H1 (cell line): ENCODE results near the gene TSTD2. TPM values are rescaled to one million over a fixed set of nuclear protein-coding genes. Genes with fewer than 3 reads are reported as not detected.

Experiments used
- CTCF ChIA-PET: fragments of 300-600 bp; sonication (Branson Sonifier 250); formaldehyde crosslinking; loops from one replicate; lab custom pipeline; 2021; ENCODE audit not compliant: partially characterized antibody; lab: Charles Lee
- POLR2A ChIA-PET: fragments of 300-600 bp; sonication (Branson Sonifier 250); formaldehyde crosslinking; loops from one replicate; lab custom pipeline; 2021; ENCODE audit warnings: inconsistent platforms; ENCODE audit not compliant: partially characterized antibody; lab: Charles Lee
- DNase-seq, 2 experiments: peaks; one replicate each; pipeline versions ENCODE4 v3.0.0 to v3.0.0-alpha.2; 2010 to 2022; ENCODE audit warnings: low spot score in 2 of 2, low read depth in 1 of 2, mixed read lengths in 1 of 2
- FAIRE-seq: peaks from 2 replicates; lab custom pipeline; 2011; peaks lifted over from hg19 to GRCh38; lab: Jason Lieb, UNC
- H2AFZ ChIP-seq: 2 replicates; pipeline ENCODE4 v1.8.1; 2012; ENCODE audit warnings: low read length, inconsistent platforms
- H2AK5ac ChIP-seq: 2 replicates; pipeline ENCODE4 v1.6.1; 2013; ENCODE audit warnings: low read depth, low read length
- H2BK120ac ChIP-seq: replicated peaks from 2 replicates; pipeline ENCODE3; 2013; ENCODE audit warnings: low read depth, low read length, inconsistent platforms
- H2BK12ac ChIP-seq: 2 replicates; pipeline ENCODE4 v1.6.1; 2013; ENCODE audit warnings: low read depth, low read length
- H2BK15ac ChIP-seq: 2 replicates; pipeline ENCODE4 v1.6.1; 2013; ENCODE audit warnings: low read length
- H2BK20ac ChIP-seq: 2 replicates; pipeline ENCODE4 v1.6.1; 2013; ENCODE audit warnings: low read length
- H2BK5ac ChIP-seq: 2 replicates; pipeline ENCODE4 v1.6.1; 2013; ENCODE audit warnings: low read depth, low read length
- H3K14ac ChIP-seq: 2 replicates; pipeline ENCODE4 v1.6.1; 2013; ENCODE audit warnings: inconsistent platforms; ENCODE audit not compliant: insufficient read length
- H3K18ac ChIP-seq: 2 replicates; pipeline ENCODE4 v1.6.1; 2013; ENCODE audit warnings: low read length; ENCODE audit errors: extremely low read depth
- H3K23ac ChIP-seq: 2 replicates; pipeline ENCODE4 v1.6.1; 2013; ENCODE audit warnings: inconsistent platforms; ENCODE audit not compliant: insufficient read length
- H3K23me2 ChIP-seq: 2 replicates; pipeline ENCODE4 v1.6.1; 2013; ENCODE audit warnings: low read depth, low read length
- H3K27ac ChIP-seq: 2 replicates; pipeline ENCODE4 v1.6.1; 2011; ENCODE audit warnings: low read depth, low read length, inconsistent platforms
- H3K27me3 ChIP-seq, 4 experiments: replicated peaks in 1 of 4; 1 replicate in 1 of 4; 2 replicates in 3 of 4; pipeline versions ENCODE4 v1.6.1 to v1.8.1; 2011 to 2013; ENCODE audit warnings: low read length in 3 of 4, mild to moderate bottlenecking in 3 of 4, inconsistent platforms in 2 of 4, mixed read lengths in 2 of 4, moderate library complexity in 1 of 4; ENCODE audit not compliant: control insufficient read depth in 3 of 4, insufficient read depth in 3 of 4; ENCODE audit errors: extremely low read depth in 1 of 4
- H3K36me3 ChIP-seq, 4 experiments: 2 replicates each; pipeline versions ENCODE4 v1.6.1 to v1.8.1; 2011 to 2013; ENCODE audit warnings: mild to moderate bottlenecking in 4 of 4, low read length in 3 of 4, moderate library complexity in 2 of 4, control low read depth in 1 of 4, inconsistent platforms in 1 of 4; ENCODE audit not compliant: insufficient read depth in 4 of 4, control insufficient read depth in 2 of 4
- H3K4ac ChIP-seq: replicated peaks from 2 replicates; pipeline ENCODE3; 2013; ENCODE audit warnings: low read length, low read depth, mixed read lengths, inconsistent platforms; ENCODE audit not compliant: insufficient read length
- H3K4me1 ChIP-seq, 4 experiments: replicated peaks in 1 of 4; 1 replicate in 1 of 4; 2 replicates in 3 of 4; pipeline versions ENCODE4 v1.6.1 to v1.8.1; 2011 to 2013; ENCODE audit warnings: low read length in 3 of 4, inconsistent platforms in 2 of 4, mixed read lengths in 1 of 4; ENCODE audit not compliant: insufficient read depth in 4 of 4, control insufficient read depth in 3 of 4
- H3K4me2 ChIP-seq, 2 experiments: 2 replicates each; pipeline versions ENCODE4 v1.6.1 to v1.8.1; 2011 to 2013; ENCODE audit warnings: low read depth in 2 of 2, low read length in 2 of 2, control low read depth in 1 of 2, inconsistent platforms in 1 of 2, mild to moderate bottlenecking in 1 of 2; ENCODE audit not compliant: insufficient read depth in 1 of 2
- H3K4me3 ChIP-seq, 4 experiments: fragments of 200-600, 300-600 bp in 1 of 4; sonication (generic), shearing (Covaris generic), sonication (Bioruptor Twin) in 1 of 4; 2 replicates each; pipeline versions ENCODE4 v1.5.1 to v1.8.1; 2011 to 2016; ENCODE audit warnings: low read length in 4 of 4, low read depth in 3 of 4, control low read depth in 2 of 4, inconsistent platforms in 2 of 4, mild to moderate bottlenecking in 2 of 4, mixed read lengths in 1 of 4, moderate library complexity in 1 of 4; ENCODE audit not compliant: insufficient read depth in 2 of 4; ENCODE audit errors: extremely low read depth in 1 of 4
- H3K56ac ChIP-seq: replicated peaks from 2 replicates; pipeline ENCODE3; 2013; ENCODE audit warnings: low read depth, mild to moderate bottlenecking, mixed read lengths, low read length, inconsistent platforms; ENCODE audit not compliant: insufficient read length
- H3K79me1 ChIP-seq: 2 replicates; pipeline ENCODE4 v1.6.1; 2013; ENCODE audit warnings: low read depth, low read length, control low read depth
- H3K79me2 ChIP-seq, 2 experiments: 2 replicates each; pipeline versions ENCODE4 v1.6.1 to v1.8.1; 2012 to 2013; ENCODE audit warnings: low read length in 2 of 2, mild to moderate bottlenecking in 2 of 2, inconsistent platforms in 1 of 2; ENCODE audit not compliant: insufficient read depth in 2 of 2, control insufficient read depth in 1 of 2
- H3K9ac ChIP-seq, 4 experiments: replicated peaks in 1 of 4; 1 replicate in 1 of 4; 2 replicates in 3 of 4; pipeline versions ENCODE4 v1.6.1 to v1.8.1; 2011 to 2013; ENCODE audit warnings: low read depth in 3 of 4, low read length in 3 of 4, control low read depth in 2 of 4, mild to moderate bottlenecking in 2 of 4, moderate library complexity in 2 of 4, inconsistent platforms in 1 of 4; ENCODE audit errors: extremely low read depth in 1 of 4
- H3K9me3 ChIP-seq, 2 experiments: 2 replicates each; pipeline versions ENCODE4 v1.6.1 to v1.8.1; 2012 to 2013; ENCODE audit warnings: mild to moderate bottlenecking in 2 of 2, moderate library complexity in 2 of 2, control low read depth in 1 of 2, inconsistent platforms in 1 of 2, low read depth in 1 of 2, low read length in 1 of 2, mixed read lengths in 1 of 2; ENCODE audit not compliant: insufficient read depth in 2 of 2
- H4K20me1 ChIP-seq, 2 experiments: replicated peaks in 1 of 2; 2 replicates each; pipeline versions ENCODE3 to v1.8.1; 2011 to 2013; ENCODE audit warnings: inconsistent platforms in 2 of 2, low read length in 2 of 2, mild to moderate bottlenecking in 1 of 2; ENCODE audit not compliant: insufficient read depth in 2 of 2, control insufficient read depth in 1 of 2
- H4K5ac ChIP-seq: 2 replicates; pipeline ENCODE4 v1.6.1; 2013; ENCODE audit warnings: low read length, low read depth, mixed read lengths, inconsistent platforms; ENCODE audit not compliant: insufficient read length
- H4K8ac ChIP-seq: 2 replicates; pipeline ENCODE4 v1.8.0; 2013; ENCODE audit warnings: mild to moderate bottlenecking, moderate library complexity, low read length, inconsistent platforms; ENCODE audit not compliant: insufficient read depth; ENCODE audit errors: extremely low read depth
- H4K91ac ChIP-seq: replicated peaks from 2 replicates; pipeline ENCODE3; 2013; ENCODE audit warnings: low read length, mixed read lengths, inconsistent platforms; ENCODE audit not compliant: insufficient read length
- CBX5 ChIP-seq: fragments of 300-800, 300-1000 bp; sonication (generic); IDR thresholded peaks from 2 replicates; pipeline ENCODE4 v1.7.1; 2016; ENCODE audit warnings: antibody characterized with exemption, low read length, low read depth
- WGBS, 2 experiments: shearing (Covaris generic) in 1 of 2; methylation state at CpG; one replicate each; pipeline versions ENCODE4 v1.1.6 to v1.1.7; 2013 to 2015; ENCODE audit warnings: low lambda C conversion rate in 2 of 2, mixed read lengths in 2 of 2, inconsistent platforms in 1 of 2, low coverage in 1 of 2, missing lambda C conversion rate in 1 of 2; ENCODE audit not compliant: insufficient replicate concordance in 2 of 2, insufficient coverage in 1 of 2, insufficient read length in 1 of 2; ENCODE audit errors: extremely low coverage in 1 of 2, missing lambda C conversion rate in 1 of 2; 5-methylcytosine and 5-hydroxymethylcytosine counted together
- polyA plus RNA-seq, 7 experiments: library from polyadenylated mRNA; depleted of rRNA in 3 of 7; stranded (reverse) in 5 of 7; unstranded in 2 of 7; fragments of >200 nt in 5 of 7; fragments of 200-250 nt in 2 of 7; gene quantifications; 1 replicate in 5 of 7; 2 replicates in 1 of 7; 4 replicates in 1 of 7; pipeline versions ENCODE4 v1.2.1 to v1.2.3, GENCODE V29; 2011 to 2013; ENCODE audit warnings: missing spikeins in 2 of 7, mixed read lengths in 2 of 7
- total RNA-seq: library from RNA; stranded (reverse); fragmentation: NEBNext Ultra II Directional; extraction: Animal tissue kit (Norgen Biotek cat#: 25700); gene quantifications from 2 replicates; pipeline ENCODE4 v1.2.1, GENCODE V29; 2021

Gene TSTD2
- total and polyA plus RNA-seq, 2 of the 8 experiments (the other 6 are each of a cell fraction or from before 2014, with no cell fraction given): 16.1 to 17.5 TPM

DNA sequence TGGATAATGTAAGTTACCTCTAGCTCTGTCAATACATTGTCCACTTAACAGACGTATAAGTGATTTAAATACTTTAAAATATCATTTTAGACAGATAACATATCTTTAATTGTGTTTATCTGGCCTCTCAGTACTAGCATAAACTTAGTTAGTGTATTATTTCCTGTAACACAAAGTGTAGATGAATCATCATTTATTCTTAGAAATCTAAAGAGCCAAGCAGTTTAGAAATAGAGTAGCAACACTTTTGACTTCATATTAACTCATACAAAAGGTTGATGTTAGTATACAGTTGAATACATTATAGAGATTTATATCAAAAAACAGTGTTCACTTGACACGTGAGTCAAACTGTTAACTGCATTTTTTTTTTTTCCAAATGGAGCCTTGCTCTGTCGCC is 18.5 kb upstream of the TSTD2 start:
- Histone ChIP-seq H2BK120ac (no peak overlapping the region), H3K4me3 (no peak overlapping the region), H2AK5ac (no peak overlapping the region), H2BK12ac (no peak overlapping the region), H4K5ac (no peak overlapping the region), H2BK5ac (no peak overlapping the region), H4K20me1 (peaks cover 0 to 2% of the 10 kb centered on the region in 2 experiments), H3K27me3 (no peaks in the 10 kb centered on the region), H3K4me2 (no peak overlapping the region), H3K14ac (no peak overlapping the region), H3K56ac (no peak overlapping the region), H3K9ac (no peak overlapping the region), H2BK15ac (no peak overlapping the region), H3K18ac (no peak overlapping the region), H3K36me3 (peaks cover 9 to 82% (median 34%) of the 10 kb centered on the region in 4 experiments), H4K91ac (no peak overlapping the region), H3K27ac (no peak overlapping the region), H3K4ac (no peak overlapping the region), H3K23ac (no peak overlapping the region), H3K79me1 (no peaks in the 10 kb centered on the region), H3K4me1 (no peaks in the 10 kb centered on the region), H2BK20ac (no peak overlapping the region), H3K9me3 (no peaks in the 10 kb centered on the region), H3K23me2 (no peaks in the 10 kb centered on the region), H2AFZ (no peak overlapping the region), H4K8ac (no peak overlapping the region), H3K79me2 (no peaks in the 10 kb centered on the region)
- ChIA-PET CTCF (no interaction called here), POLR2A (interaction anchor here (1.2 kb wide), 1 partner anchor 9 kb away, joined by 3 read pairs; no protein-coding TSS in a partner anchor)
- 95% methylated on average over 3 of the region's 3 CpGs; no CpG with 5 or more reads in 1 of the 2 experiments for WGBS, 2 experiments
- FAIRE-seq (no peak), DNase-seq (no peak)
- TF ChIP-seq CBX5: no peak
